ENCODE measurements around the gene RSPH1. TPM values are rescaled to one million over a fixed set of nuclear protein-coding genes. Genes with fewer than 3 reads are reported as not detected.

RSPH1 gene
- total RNA-seq, 1 experiment from 2014 or later: 0.51 TPM

GRCh38 chr21:42443181-42443785 is 52.7 kb downstream of the RSPH1 start:
- H3K9me3 Mint-ChIP-seq (ENCODE audit: unreplicated experiment): peaks cover 4% of the 10 kb centered on the region
- no TSS peak for BruUV-seq (replicated peaks)
- TF ChIP-seq CTCF (IDR thresholded peaks at IDR 0.05; ENCODE audit: unreplicated experiment): no peak
- DNase-seq (ENCODE audit: unreplicated experiment): no peak
- H3K27ac Mint-ChIP-seq (ENCODE audit: low read depth, unreplicated experiment): no peak overlapping the region
- no peaks in the 10 kb centered on the region for H3K4me1 Mint-ChIP-seq (ENCODE audit: insufficient read depth, unreplicated experiment)
- POLR2A ChIA-PET: no interaction called here
- intact Hi-C loops (cut with micrococcal nuclease): no loop called here
- H3K27me3 Mint-ChIP-seq (ENCODE audit: insufficient read depth, unreplicated experiment): peaks cover 53% of the 10 kb centered on the region
- no peak overlapping the region for H3K4me3 Mint-ChIP-seq (ENCODE audit: unreplicated experiment)
- CTCF ChIA-PET: no interaction called here
- H3K36me3 Mint-ChIP-seq (ENCODE audit: insufficient read depth, unreplicated experiment): no peaks in the 10 kb centered on the region

- Mint-ChIP-seq H3K36me3 (ENCODE audit: insufficient read depth, unreplicated experiment) (no peaks in the 10 kb centered on the region), H3K4me3 (ENCODE audit: unreplicated experiment) (no peak overlapping the region), H3K27ac (ENCODE audit: low read depth, unreplicated experiment) (no peak overlapping the region), H3K4me1 (ENCODE audit: insufficient read depth, unreplicated experiment) (no peaks in the 10 kb centered on the region), H3K9me3 (ENCODE audit: unreplicated experiment) (peaks cover 7% of the 10 kb centered on the region), H3K27me3 (ENCODE audit: insufficient read depth, unreplicated experiment) (peaks cover 53% of the 10 kb centered on the region)
- intact Hi-C loops (cut with micrococcal nuclease): no loop called here
- POLR2A ChIA-PET: interaction anchor here (0.7 kb wide), 1 partner anchor 31 kb away, joined by 3 read pairs; no protein-coding TSS in a partner anchor
- CTCF ChIA-PET: no interaction called here
- TF ChIP-seq CTCF (IDR thresholded peaks at IDR 0.05; ENCODE audit: unreplicated experiment): no peak
- BruUV-seq (replicated peaks): no TSS peak
- DNase-seq (ENCODE audit: unreplicated experiment): no peak
Observed at GRCh38 chr21:42441963-42442362, 54.1 kb downstream of the RSPH1 start.

GRCh38 chr21:42440187-42440792 is 55.7 kb downstream of the RSPH1 start:
- H3K27me3 Mint-ChIP-seq (ENCODE audit: insufficient read depth, unreplicated experiment): peaks cover 50% of the 10 kb centered on the region
- H3K9me3 Mint-ChIP-seq (ENCODE audit: unreplicated experiment): peaks cover 7% of the 10 kb centered on the region
- no peaks in the 10 kb centered on the region for H3K4me1 Mint-ChIP-seq (ENCODE audit: insufficient read depth, unreplicated experiment)
- H3K36me3 Mint-ChIP-seq (ENCODE audit: insufficient read depth, unreplicated experiment): no peaks in the 10 kb centered on the region
- no peak for TF ChIP-seq CTCF (IDR thresholded peaks at IDR 0.05; ENCODE audit: unreplicated experiment)
- H3K27ac Mint-ChIP-seq (ENCODE audit: low read depth, unreplicated experiment): no peak overlapping the region
- DNase-seq (ENCODE audit: unreplicated experiment): no peak
- BruUV-seq (replicated peaks): no TSS peak
- ChIA-PET POLR2A (no interaction called here), CTCF (no interaction called here)
- no peak overlapping the region for H3K4me3 Mint-ChIP-seq (ENCODE audit: unreplicated experiment)
- intact Hi-C loops (cut with micrococcal nuclease): no loop called here

GRCh38 chr21:42439284-42440186 is 56.5 kb downstream of the RSPH1 start:
- no peak for TF ChIP-seq CTCF (IDR thresholded peaks at IDR 0.05; ENCODE audit: unreplicated experiment)

More at GRCh38 chr21:42439284-42440186, 56.5 kb downstream of the RSPH1 start:
- no peak overlapping the region for H3K27ac Mint-ChIP-seq (ENCODE audit: low read depth, unreplicated experiment)
- CTCF ChIA-PET: interaction anchor here (0.6 kb wide), 1 partner anchor 38 kb away, joined by 3 read pairs; no protein-coding TSS in a partner anchor
- intact Hi-C loops (cut with micrococcal nuclease): no loop called here
- peaks cover 5% of the 10 kb centered on the region for H3K36me3 Mint-ChIP-seq (ENCODE audit: insufficient read depth, unreplicated experiment)
- POLR2A ChIA-PET: no interaction called here
- BruUV-seq (replicated peaks): no TSS peak
- H3K27me3 Mint-ChIP-seq (ENCODE audit: insufficient read depth, unreplicated experiment): peaks cover 55% of the 10 kb centered on the region
- no peak for DNase-seq (ENCODE audit: unreplicated experiment)
- no peak overlapping the region for H3K4me3 Mint-ChIP-seq (ENCODE audit: unreplicated experiment)
- H3K9me3 Mint-ChIP-seq (ENCODE audit: unreplicated experiment): peaks cover 7% of the 10 kb centered on the region
- no peaks in the 10 kb centered on the region for H3K4me1 Mint-ChIP-seq (ENCODE audit: insufficient read depth, unreplicated experiment)
